GM18517 (cell line): Measurements from ENCODE around the gene PTGES3.

Experiments used
- ATAC-seq: cut with Tn5 transposase; IDR thresholded peaks from one replicate; pipeline ENCODE4 v1.9.1; 2021; ENCODE audit warnings: mild to moderate bottlenecking, moderate library complexity; ENCODE audit not compliant: unreplicated experiment

Gene PTGES3

GRCh38 chr12:56629459-56630179 is 58.5 kb downstream of the PTGES3 start:
- no peak for ATAC-seq

GRCh38 chr12:56628671-56629458 is 59.2 kb downstream of the PTGES3 start:
- peak; percentile 40 for ATAC-seq

- ATAC-seq = no peak
Measured at GRCh38 chr12:56626701-56627100, 61.4 kb downstream of the PTGES3 start.

GRCh38 chr12:56622535-56622934 is 65.5 kb downstream of the PTGES3 start:
- ATAC-seq = no peak

GRCh38 chr12:56616925-56617324 is 71.2 kb downstream of the PTGES3 start:
- ATAC-seq = no peak

- ATAC-seq = no peak
Measured at GRCh38 chr12:56616244-56616643, 71.8 kb downstream of the PTGES3 start.

- ATAC-seq = no peak
Measured at GRCh38 chr12:56614627-56615026, 73.5 kb downstream of the PTGES3 start.
